Measurements from ENCODE around the gene RNFT2. TPM values are rescaled to one million over a fixed set of nuclear protein-coding genes. Genes with fewer than 3 reads are reported as not detected.

Gene RNFT2
- total RNA-seq, 2 experiments from 2014 or later: 4.9 to 6.0 TPM

DNA sequence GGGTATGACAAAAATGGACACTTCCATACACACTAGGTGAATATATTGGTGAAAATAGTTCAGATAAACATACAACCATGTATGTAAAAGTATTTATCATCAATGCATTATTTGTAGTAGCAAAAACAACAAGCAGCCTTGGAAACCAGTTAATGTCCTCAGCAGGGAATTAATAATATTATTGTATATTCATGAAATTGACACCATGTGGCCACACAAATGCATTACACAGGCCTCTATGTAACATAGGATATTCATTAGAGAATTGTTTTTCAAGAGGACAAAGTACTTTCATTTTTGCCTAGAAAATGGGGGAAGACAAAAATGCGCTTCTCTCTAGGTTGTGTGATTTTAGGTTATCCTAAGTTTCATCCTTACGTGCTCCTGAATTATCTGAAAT is 24.6 kb upstream of the RNFT2 start:
- Histone ChIP-seq H3K27me3 (ENCODE audit: control insufficient read depth in 1 of 2, insufficient read depth in 2 of 2, low read length in 2 of 2) (no peaks in the 10 kb centered on the region), H3K9me3 (ENCODE audit: control insufficient read depth in 1 of 2, insufficient read depth in 1 of 2, low read length in 2 of 2) (no peaks in the 10 kb centered on the region), H3K36me3 (ENCODE audit: insufficient read depth, low read length) (peaks cover 23% of the 10 kb centered on the region), H3K4me1 (ENCODE audit: insufficient read depth, low read length) (peaks cover 10% of the 10 kb centered on the region), H3K27ac (ENCODE audit: low read depth in 1 of 2, low read length in 2 of 2) (no peak overlapping the region), H3K4me3 (ENCODE audit: low read length) (no peak overlapping the region)
- H3K36me3 Mint-ChIP-seq (ENCODE audit: low read depth): peaks cover 45% of the 10 kb centered on the region
- ChIA-PET CTCF (no interaction called here), POLR2A (no interaction called here)
- H3K27me3 Mint-ChIP-seq: peaks cover 4% of the 10 kb centered on the region
- H3K9me3 Mint-ChIP-seq: no peaks in the 10 kb centered on the region
- no peak overlapping the region for H3K4me3 Mint-ChIP-seq
- DNase-seq: no peak
- TF ChIP-seq, protein P1, sequence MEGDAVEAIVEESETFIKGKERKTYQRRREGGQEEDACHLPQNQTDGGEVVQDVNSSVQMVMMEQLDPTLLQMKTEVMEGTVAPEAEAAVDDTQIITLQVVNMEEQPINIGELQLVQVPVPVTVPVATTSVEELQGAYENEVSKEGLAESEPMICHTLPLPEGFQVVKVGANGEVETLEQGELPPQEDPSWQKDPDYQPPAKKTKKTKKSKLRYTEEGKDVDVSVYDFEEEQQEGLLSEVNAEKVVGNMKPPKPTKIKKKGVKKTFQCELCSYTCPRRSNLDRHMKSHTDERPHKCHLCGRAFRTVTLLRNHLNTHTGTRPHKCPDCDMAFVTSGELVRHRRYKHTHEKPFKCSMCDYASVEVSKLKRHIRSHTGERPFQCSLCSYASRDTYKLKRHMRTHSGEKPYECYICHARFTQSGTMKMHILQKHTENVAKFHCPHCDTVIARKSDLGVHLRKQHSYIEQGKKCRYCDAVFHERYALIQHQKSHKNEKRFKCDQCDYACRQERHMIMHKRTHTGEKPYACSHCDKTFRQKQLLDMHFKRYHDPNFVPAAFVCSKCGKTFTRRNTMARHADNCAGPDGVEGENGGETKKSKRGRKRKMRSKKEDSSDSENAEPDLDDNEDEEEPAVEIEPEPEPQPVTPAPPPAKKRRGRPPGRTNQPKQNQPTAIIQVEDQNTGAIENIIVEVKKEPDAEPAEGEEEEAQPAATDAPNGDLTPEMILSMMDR (IDR thresholded peaks at IDR 0.05): no peak
- intact Hi-C loops (cut with DNase I, micrococcal nuclease): no loop called here
- peak overlapping the region; percentile 9 for H3K27ac Mint-ChIP-seq
- H3K4me1 Mint-ChIP-seq (ENCODE audit: low read depth): peaks cover 12% of the 10 kb centered on the region
- no peak for ATAC-seq (ENCODE audit: poor library complexity)

DNA sequence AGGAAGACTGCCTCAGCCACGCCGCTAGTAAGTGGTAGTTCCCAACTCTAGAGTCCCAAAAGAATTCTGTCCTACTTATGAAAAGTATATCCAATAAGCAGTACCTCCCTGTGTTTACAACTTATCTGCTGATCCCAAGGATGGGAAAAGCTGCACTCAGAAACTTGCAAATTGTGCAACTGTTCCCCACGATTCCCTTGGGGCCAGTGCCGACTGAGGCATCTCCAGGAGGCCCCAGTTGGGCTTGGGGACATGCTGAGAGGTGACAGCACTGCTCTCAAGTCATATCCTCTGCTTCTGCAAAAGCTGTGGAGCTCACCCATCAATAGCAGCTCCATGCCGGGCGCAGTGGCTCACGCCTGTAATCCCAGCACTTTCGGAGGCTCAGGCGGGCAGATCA is 23.9 kb upstream of the RNFT2 start:
- no peak for ATAC-seq (ENCODE audit: poor library complexity)

DNA sequence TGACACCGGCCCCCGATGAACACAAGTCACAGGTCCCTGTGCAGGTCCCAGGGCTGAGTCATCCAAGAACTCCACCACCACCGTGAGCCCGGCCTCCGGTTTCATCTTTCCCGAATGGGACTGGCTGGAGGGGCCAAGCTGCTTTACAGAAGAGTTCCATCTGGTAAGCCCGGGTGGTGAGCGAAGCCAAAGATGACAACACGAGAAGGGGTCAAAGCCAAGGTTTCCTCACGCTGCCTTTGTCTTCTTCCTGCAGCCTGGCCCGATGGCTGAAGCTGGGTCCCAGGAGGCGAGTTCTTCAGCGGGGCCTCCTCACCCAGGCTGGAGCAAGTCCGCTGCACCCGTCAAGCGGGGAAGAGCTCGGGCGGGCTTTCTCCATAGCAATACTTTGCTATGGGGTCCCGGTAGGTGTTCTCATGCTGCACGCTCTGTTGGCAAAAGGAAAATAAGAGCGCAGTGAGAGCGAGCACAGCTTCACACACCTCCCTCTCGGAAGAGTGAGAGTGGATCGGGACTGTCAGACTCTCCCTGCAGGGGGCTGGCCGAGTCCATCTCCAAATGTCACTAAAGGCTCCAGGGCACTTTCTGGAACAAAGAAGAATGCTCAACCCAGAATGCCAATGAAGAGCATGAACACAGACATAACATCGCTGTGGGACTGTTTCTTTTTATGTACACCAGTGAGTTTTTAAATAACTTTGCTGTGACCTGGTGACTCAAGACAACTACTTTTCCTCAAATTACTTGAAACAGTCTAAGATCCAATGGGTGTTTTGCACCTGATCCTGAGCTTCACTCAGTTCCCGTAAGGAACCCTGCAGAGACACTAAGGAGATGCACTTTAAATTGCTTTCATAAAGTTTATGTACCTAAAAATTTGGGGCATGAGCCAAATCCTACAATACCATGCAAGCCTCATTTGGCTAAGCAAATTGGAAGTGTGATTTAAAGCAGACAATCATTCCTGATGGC is 20.4 kb upstream of the RNFT2 start:
- Mint-ChIP-seq H3K9me3 (no peaks in the 10 kb centered on the region), H3K27me3 (no peaks in the 10 kb centered on the region), H3K4me3 (no peak overlapping the region), H3K4me1 (ENCODE audit: low read depth) (no peaks in the 10 kb centered on the region), H3K27ac (no peak overlapping the region), H3K36me3 (ENCODE audit: low read depth) (peaks cover 88% of the 10 kb centered on the region)
- Histone ChIP-seq H3K36me3 (ENCODE audit: insufficient read depth, low read length) (peaks cover 54% of the 10 kb centered on the region), H3K4me1 (ENCODE audit: insufficient read depth, low read length) (no peaks in the 10 kb centered on the region), H3K4me3 (ENCODE audit: low read length) (no peak overlapping the region), H3K27me3 (ENCODE audit: control insufficient read depth in 1 of 2, insufficient read depth in 2 of 2, low read length in 2 of 2) (no peaks in the 10 kb centered on the region), H3K27ac (ENCODE audit: low read depth in 1 of 2, low read length in 2 of 2) (no peak overlapping the region), H3K9me3 (ENCODE audit: control insufficient read depth in 1 of 2, insufficient read depth in 1 of 2, low read length in 2 of 2) (no peaks in the 10 kb centered on the region)
- ChIA-PET CTCF (interaction anchor here (1.1 to 1.5 kb wide), 2 partner anchors 9 to 14 kb away, joined by 3 to 6 read pairs; no protein-coding TSS in a partner anchor), POLR2A (interaction anchor here (1.1 kb wide), 1 partner anchor 9 kb away, joined by 3 read pairs; no protein-coding TSS in a partner anchor)
- intact Hi-C loops (cut with DNase I, micrococcal nuclease): no loop called here
- DNase-seq (no peak), ATAC-seq (ENCODE audit: poor library complexity) (no peak)
- TF ChIP-seq, protein P1 (IDR thresholded peaks at IDR 0.05): no peak

More for the DNA sequence above, 23.9 kb upstream of the RNFT2 start:
- Histone ChIP-seq H3K4me1 (ENCODE audit: insufficient read depth, low read length) (peaks cover 3% of the 10 kb centered on the region), H3K27me3 (ENCODE audit: control insufficient read depth in 1 of 2, insufficient read depth in 2 of 2, low read length in 2 of 2) (no peaks in the 10 kb centered on the region), H3K36me3 (ENCODE audit: insufficient read depth, low read length) (peaks cover 28% of the 10 kb centered on the region), H3K27ac (ENCODE audit: low read depth in 1 of 2, low read length in 2 of 2) (no peak overlapping the region), H3K4me3 (ENCODE audit: low read length) (no peak overlapping the region), H3K9me3 (ENCODE audit: control insufficient read depth in 1 of 2, insufficient read depth in 1 of 2, low read length in 2 of 2) (no peaks in the 10 kb centered on the region)
- POLR2A ChIA-PET: no interaction called here
- TF ChIP-seq, protein P1 (IDR thresholded peaks at IDR 0.05): no peak
- no peaks in the 10 kb centered on the region for H3K27me3 Mint-ChIP-seq
- intact Hi-C loops (cut with DNase I, micrococcal nuclease): no loop called here
- peaks cover 52% of the 10 kb centered on the region for H3K36me3 Mint-ChIP-seq (ENCODE audit: low read depth)
- H3K27ac Mint-ChIP-seq: peak overlapping the region; percentile 9
- no peaks in the 10 kb centered on the region for H3K9me3 Mint-ChIP-seq
- no peak for DNase-seq
- no peak overlapping the region for H3K4me3 Mint-ChIP-seq
- H3K4me1 Mint-ChIP-seq (ENCODE audit: low read depth): peaks cover 6% of the 10 kb centered on the region
- CTCF ChIA-PET: no interaction called here

Data from CD4-positive, alpha-beta T cell (primary cell).